ENCODE data around the gene DCST2. TPM values are rescaled to one million over a fixed set of nuclear protein-coding genes. Genes with fewer than 3 reads are reported as not detected.

Gene DCST2
- polyA plus RNA-seq, 1 of the 3 experiments (the other 2 are of a cell fraction): 0.76 TPM

- Histone ChIP-seq H2AFZ (ENCODE audit: low read depth) (no peak overlapping the region), H4K20me1 (ENCODE audit: insufficient read depth) (no peaks in the 10 kb centered on the region), H3K27me3 (ENCODE audit: insufficient read depth) (no peaks in the 10 kb centered on the region), H3K9ac (no peak overlapping the region), H3K4me2 (no peak overlapping the region), H3K27ac (ENCODE audit: low read depth in 2 of 2, low read length in 1 of 2) (no peak overlapping the region), H3K9me3 (no peaks in the 10 kb centered on the region), H3K36me3 (replicated peaks in 1 of 2; ENCODE audit: control insufficient read depth in 1 of 2, insufficient read depth in 2 of 2, low read length in 1 of 2) (no peaks in the 10 kb centered on the region), H3K79me2 (ENCODE audit: insufficient read depth) (no peaks in the 10 kb centered on the region), H3F3A (replicated peaks; ENCODE audit: insufficient read depth) (no peaks in the 10 kb centered on the region), H3K4me1 (ENCODE audit: control insufficient read depth in 1 of 2, insufficient read depth in 2 of 2, low read depth in 1 of 2, low read length in 1 of 2) (no peaks in the 10 kb centered on the region), H3K9me2 (no peaks in the 10 kb centered on the region), H3K4me3 (ENCODE audit: low read depth in 2 of 2, low read length in 1 of 2) (no peak overlapping the region)
- ChIA-PET POLR2A (no interaction called here), CTCF (interaction anchor here (0.6 to 26.0 kb wide), 5 partner anchors 21 to 52 kb away, joined by 3 to 573 read pairs (median 3); partner anchors contain the start of genes EFNA3 and EFNA4)
- WGBS (ENCODE audit: low lambda C conversion rate): 76% methylated on average over 6 of the region's 6 CpGs
- DNase-seq: no peak
- TF ChIP-seq USF1 (IDR thresholded peaks at IDR 0.05; ENCODE audit: borderline replicate concordance, low read depth) (no peak), MAX (IDR thresholded peaks at IDR 0.05; ENCODE audit: low read depth) (no peak), MXI1 (IDR thresholded peaks at IDR 0.05; ENCODE audit: low read depth, low read length) (no peak)
These were observed 4.4 kb upstream of the DCST2 start for GRCh38 chr1:155037851-155038441.

- WGBS (ENCODE audit: low lambda C conversion rate): 81% methylated on average over 3 of the region's 3 CpGs
- Histone ChIP-seq H2AFZ (ENCODE audit: low read depth) (no peak overlapping the region), H3K27ac (ENCODE audit: low read depth in 2 of 2, low read length in 1 of 2) (no peak overlapping the region), H3K4me2 (no peak overlapping the region), H3K9me3 (no peaks in the 10 kb centered on the region), H4K20me1 (ENCODE audit: insufficient read depth) (no peaks in the 10 kb centered on the region), H3K9ac (no peak overlapping the region), H3K27me3 (ENCODE audit: insufficient read depth) (no peaks in the 10 kb centered on the region), H3K9me2 (no peaks in the 10 kb centered on the region), H3K4me3 (ENCODE audit: low read depth in 2 of 2, low read length in 1 of 2) (no peak overlapping the region), H3K36me3 (replicated peaks in 1 of 2; ENCODE audit: control insufficient read depth in 1 of 2, insufficient read depth in 2 of 2, low read length in 1 of 2) (no peaks in the 10 kb centered on the region), H3K79me2 (ENCODE audit: insufficient read depth) (no peaks in the 10 kb centered on the region), H3K4me1 (ENCODE audit: control insufficient read depth in 1 of 2, insufficient read depth in 2 of 2, low read depth in 1 of 2, low read length in 1 of 2) (no peaks in the 10 kb centered on the region), H3F3A (replicated peaks; ENCODE audit: insufficient read depth) (no peaks in the 10 kb centered on the region)
- POLR2A ChIA-PET: no interaction called here
- TF ChIP-seq PBX3 (IDR thresholded peaks at IDR 0.05): no peak
- no peak for TF ChIP-seq MEF2A (IDR thresholded peaks at IDR 0.05; ENCODE audit: borderline replicate concordance, low read depth)
- no peak for TF ChIP-seq JUND (IDR thresholded peaks at IDR 0.05)
- TF ChIP-seq RCOR1 (IDR thresholded peaks at IDR 0.05; ENCODE audit: low read length): no peak
- TF ChIP-seq NFIC (IDR thresholded peaks at IDR 0.05; ENCODE audit: borderline replicate concordance): no peak
- TF ChIP-seq POLR2AphosphoS5 (IDR thresholded peaks at IDR 0.05; ENCODE audit: low read depth, low read length): no peak
- TF ChIP-seq ELF1 (IDR thresholded peaks at IDR 0.05): no peak
- no peak for TF ChIP-seq USF2 (IDR thresholded peaks at IDR 0.05; ENCODE audit: borderline replicate concordance, low read depth, low read length)
- CTCF ChIA-PET: interaction anchor here (26.0 kb wide), 1 partner anchor 30 kb away, joined by 573 read pairs; the partner anchor contains the start of genes EFNA3 and EFNA4
- no peak for DNase-seq
These were observed 3.5 kb upstream of the DCST2 start for GRCh38 chr1:155037043-155037442.
